Measurements from ENCODE around the gene PTPN1. TPM values are rescaled to one million over a fixed set of nuclear protein-coding genes. Genes with fewer than 3 reads are reported as not detected.

Gene PTPN1
- total and polyA plus RNA-seq, 2 experiments from 2014 or later = 16.9 to 26.4 TPM

- no peak for DNase-seq (ENCODE audit: low spot score)
These were observed 40.4 kb upstream of the PTPN1 start for GRCh38 chr20:50469796-50470195.

More at GRCh38 chr20:50469796-50470195, 40.4 kb upstream of the PTPN1 start:
- Histone ChIP-seq H3K4me3 (no peak overlapping the region), H3K36me3 (ENCODE audit: insufficient read depth) (no peaks in the 10 kb centered on the region), H3K4me1 (ENCODE audit: insufficient read depth) (no peaks in the 10 kb centered on the region), H3F3A (replicated peaks; ENCODE audit: low read depth) (no peaks in the 10 kb centered on the region), H3K27me3 (ENCODE audit: insufficient read depth) (no peaks in the 10 kb centered on the region), H3K27ac (ENCODE audit: low read depth) (no peak overlapping the region), H3K9me2 (ENCODE audit: insufficient read depth) (0 out of 2 replicates have a peak, but pooled peaks cover 9% of the 10 kb centered on the region), H3K4me2 (no peak overlapping the region), H3K79me2 (replicated peaks; ENCODE audit: insufficient read depth) (no peaks in the 10 kb centered on the region), H4K20me1 (replicated peaks; ENCODE audit: insufficient read depth) (no peaks in the 10 kb centered on the region), H2AFZ (no peak overlapping the region)
- peaks cover 4% of the 10 kb centered on the region for H3K27me3 Mint-ChIP-seq (ENCODE audit: insufficient read depth, low read depth, poor library complexity)
- TF ChIP-seq JUNB (IDR thresholded peaks at IDR 0.05; ENCODE audit: unreplicated experiment) = no peak
- no peak for TF ChIP-seq ZNF331 (CRISPR knock-in tag; IDR thresholded peaks at IDR 0.05; ENCODE audit: low read depth)
- TF ChIP-seq ZNF114 (CRISPR knock-in tag; IDR thresholded peaks at IDR 0.05) = no peak
- no peak for TF ChIP-seq EZH2 (IDR thresholded peaks at IDR 0.05; ENCODE audit: low read depth, unreplicated experiment)
- TF ChIP-seq, protein P1, sequence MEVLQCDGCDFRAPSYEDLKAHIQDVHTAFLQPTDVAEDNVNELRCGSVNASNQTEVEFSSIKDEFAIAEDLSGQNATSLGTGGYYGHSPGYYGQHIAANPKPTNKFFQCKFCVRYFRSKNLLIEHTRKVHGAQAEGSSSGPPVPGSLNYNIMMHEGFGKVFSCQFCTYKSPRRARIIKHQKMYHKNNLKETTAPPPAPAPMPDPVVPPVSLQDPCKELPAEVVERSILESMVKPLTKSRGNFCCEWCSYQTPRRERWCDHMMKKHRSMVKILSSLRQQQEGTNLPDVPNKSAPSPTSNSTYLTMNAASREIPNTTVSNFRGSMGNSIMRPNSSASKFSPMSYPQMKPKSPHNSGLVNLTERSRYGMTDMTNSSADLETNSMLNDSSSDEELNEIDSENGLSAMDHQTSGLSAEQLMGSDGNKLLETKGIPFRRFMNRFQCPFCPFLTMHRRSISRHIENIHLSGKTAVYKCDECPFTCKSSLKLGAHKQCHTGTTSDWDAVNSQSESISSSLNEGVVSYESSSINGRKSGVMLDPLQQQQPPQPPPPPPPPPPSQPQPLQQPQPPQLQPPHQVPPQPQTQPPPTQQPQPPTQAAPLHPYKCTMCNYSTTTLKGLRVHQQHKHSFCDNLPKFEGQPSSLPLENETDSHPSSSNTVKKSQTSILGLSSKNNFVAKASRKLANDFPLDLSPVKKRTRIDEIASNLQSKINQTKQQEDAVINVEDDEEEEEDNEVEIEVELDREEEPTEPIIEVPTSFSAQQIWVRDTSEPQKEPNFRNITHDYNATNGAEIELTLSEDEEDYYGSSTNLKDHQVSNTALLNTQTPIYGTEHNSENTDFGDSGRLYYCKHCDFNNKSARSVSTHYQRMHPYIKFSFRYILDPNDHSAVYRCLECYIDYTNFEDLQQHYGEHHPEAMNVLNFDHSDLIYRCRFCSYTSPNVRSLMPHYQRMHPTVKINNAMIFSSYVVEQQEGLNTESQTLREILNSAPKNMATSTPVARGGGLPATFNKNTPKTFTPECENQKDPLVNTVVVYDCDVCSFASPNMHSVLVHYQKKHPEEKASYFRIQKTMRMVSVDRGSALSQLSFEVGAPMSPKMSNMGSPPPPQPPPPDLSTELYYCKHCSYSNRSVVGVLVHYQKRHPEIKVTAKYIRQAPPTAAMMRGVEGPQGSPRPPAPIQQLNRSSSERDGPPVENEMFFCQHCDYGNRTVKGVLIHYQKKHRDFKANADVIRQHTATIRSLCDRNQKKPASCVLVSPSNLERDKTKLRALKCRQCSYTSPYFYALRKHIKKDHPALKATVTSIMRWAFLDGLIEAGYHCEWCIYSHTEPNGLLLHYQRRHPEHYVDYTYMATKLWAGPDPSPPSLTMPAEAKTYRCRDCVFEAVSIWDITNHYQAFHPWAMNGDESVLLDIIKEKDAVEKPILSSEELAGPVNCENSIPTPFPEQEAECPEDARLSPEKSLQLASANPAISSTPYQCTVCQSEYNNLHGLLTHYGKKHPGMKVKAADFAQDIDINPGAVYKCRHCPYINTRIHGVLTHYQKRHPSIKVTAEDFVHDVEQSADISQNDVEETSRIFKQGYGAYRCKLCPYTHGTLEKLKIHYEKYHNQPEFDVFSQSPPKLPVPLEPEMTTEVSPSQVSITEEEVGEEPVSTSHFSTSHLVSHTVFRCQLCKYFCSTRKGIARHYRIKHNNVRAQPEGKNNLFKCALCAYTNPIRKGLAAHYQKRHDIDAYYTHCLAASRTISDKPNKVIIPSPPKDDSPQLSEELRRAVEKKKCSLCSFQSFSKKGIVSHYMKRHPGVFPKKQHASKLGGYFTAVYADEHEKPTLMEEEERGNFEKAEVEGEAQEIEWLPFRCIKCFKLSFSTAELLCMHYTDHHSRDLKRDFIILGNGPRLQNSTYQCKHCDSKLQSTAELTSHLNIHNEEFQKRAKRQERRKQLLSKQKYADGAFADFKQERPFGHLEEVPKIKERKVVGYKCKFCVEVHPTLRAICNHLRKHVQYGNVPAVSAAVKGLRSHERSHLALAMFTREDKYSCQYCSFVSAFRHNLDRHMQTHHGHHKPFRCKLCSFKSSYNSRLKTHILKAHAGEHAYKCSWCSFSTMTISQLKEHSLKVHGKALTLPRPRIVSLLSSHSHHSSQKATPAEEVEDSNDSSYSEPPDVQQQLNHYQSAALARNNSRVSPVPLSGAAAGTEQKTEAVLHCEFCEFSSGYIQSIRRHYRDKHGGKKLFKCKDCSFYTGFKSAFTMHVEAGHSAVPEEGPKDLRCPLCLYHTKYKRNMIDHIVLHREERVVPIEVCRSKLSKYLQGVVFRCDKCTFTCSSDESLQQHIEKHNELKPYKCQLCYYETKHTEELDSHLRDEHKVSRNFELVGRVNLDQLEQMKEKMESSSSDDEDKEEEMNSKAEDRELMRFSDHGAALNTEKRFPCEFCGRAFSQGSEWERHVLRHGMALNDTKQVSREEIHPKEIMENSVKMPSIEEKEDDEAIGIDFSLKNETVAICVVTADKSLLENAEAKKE (CRISPR knock-in tag; IDR thresholded peaks at IDR 0.05) = no peak
- H3K36me3 Mint-ChIP-seq (ENCODE audit: low read depth) = no peaks in the 10 kb centered on the region
- no peak overlapping the region for H3K27ac Mint-ChIP-seq
- H3K9me3 Mint-ChIP-seq = peaks cover 2% of the 10 kb centered on the region; the same call in 1 of the 3 replicates
- no peak for ATAC-seq
- H3K4me3 Mint-ChIP-seq = no peak overlapping the region
- H3K4me1 Mint-ChIP-seq = no peaks in the 10 kb centered on the region

Data from GM23338 (cell line).